AG09309 (cell line): ENCODE results near the gene PTPN22.

Source experiments
- DNase-seq: peaks from one replicate; pipeline ENCODE4 v3.0.0-alpha.2; 2010; ENCODE audit warnings: low read depth
- H3K4me3 ChIP-seq: 2 replicates; pipeline ENCODE4 v1.5.1; 2011; ENCODE audit warnings: mild to moderate bottlenecking, low read depth, low read length, moderate library complexity; ENCODE audit not compliant: control insufficient read depth
- TF ChIP-seq, protein P1 (sequence below): IDR thresholded peaks from 2 replicates; pipeline ENCODE4 v1.5.1; 2011; ENCODE audit warnings: mild to moderate bottlenecking, low read depth, low read length, inconsistent platforms; ENCODE audit not compliant: insufficient read depth, control insufficient read depth; ENCODE audit errors: missing control alignments

PTPN22 gene

DNA sequence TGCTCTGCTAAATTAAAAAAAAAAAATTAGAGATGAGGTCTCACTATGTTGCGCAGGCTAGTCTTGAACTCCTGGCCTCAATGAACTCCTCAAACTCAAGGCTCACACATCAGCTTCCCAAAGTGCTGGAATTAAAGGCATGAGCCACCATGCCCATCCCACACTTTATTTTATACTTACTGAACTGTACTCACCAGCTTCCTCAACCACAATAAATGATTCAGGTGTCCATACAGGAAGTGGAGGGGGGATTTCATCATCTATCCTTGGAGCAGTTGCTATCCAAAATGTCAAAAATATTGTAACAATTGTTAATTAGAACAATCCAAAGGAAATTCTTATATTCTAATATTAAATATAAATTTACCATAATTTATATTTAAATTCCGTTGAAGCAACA, 36.8 kb downstream of the PTPN22 start:
- DNase-seq, result no peak
- no peak overlapping the region for H3K4me3 ChIP-seq
- TF ChIP-seq, protein P1, sequence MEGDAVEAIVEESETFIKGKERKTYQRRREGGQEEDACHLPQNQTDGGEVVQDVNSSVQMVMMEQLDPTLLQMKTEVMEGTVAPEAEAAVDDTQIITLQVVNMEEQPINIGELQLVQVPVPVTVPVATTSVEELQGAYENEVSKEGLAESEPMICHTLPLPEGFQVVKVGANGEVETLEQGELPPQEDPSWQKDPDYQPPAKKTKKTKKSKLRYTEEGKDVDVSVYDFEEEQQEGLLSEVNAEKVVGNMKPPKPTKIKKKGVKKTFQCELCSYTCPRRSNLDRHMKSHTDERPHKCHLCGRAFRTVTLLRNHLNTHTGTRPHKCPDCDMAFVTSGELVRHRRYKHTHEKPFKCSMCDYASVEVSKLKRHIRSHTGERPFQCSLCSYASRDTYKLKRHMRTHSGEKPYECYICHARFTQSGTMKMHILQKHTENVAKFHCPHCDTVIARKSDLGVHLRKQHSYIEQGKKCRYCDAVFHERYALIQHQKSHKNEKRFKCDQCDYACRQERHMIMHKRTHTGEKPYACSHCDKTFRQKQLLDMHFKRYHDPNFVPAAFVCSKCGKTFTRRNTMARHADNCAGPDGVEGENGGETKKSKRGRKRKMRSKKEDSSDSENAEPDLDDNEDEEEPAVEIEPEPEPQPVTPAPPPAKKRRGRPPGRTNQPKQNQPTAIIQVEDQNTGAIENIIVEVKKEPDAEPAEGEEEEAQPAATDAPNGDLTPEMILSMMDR, result no peak

DNA sequence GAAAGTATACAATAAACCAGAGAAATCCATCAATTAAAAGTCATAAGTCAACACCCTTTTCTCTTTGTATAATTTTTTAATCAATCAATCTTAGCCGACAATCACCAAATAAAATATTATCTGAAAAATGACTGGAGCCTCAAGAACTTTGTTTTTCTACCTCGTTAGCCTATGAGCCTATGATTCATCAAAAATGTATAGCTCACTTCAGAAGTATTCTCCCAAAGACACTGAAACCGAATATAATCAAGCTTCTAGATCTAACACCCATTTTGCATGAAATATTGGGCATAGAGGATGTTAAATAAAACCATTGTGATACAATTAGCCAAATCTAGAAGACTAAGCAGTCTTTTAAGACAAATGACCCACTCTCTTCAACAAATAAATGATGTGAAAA, 41.5 kb downstream of the PTPN22 start:
- TF ChIP-seq, protein P1, result no peak
- no peak overlapping the region for H3K4me3 ChIP-seq
- DNase-seq, result no peak

DNA sequence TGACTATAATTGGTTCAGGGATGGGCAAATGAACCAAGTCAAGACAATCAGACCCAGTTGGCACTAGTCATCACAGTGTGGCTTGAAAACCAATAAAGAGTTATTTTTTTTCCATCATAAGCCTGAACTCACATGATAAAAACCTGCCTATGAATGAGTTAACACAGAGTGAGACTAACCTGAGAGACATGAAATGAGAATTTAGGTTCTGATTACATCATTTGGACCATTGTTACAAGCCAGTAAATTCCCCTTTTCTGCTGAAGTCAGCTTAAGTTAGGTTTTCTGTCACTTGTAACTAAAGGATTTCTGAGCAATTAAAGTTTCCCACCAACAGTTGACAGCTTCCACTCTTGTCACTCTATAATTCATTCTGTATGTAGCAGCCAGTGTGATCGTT, 49.6 kb downstream of the PTPN22 start:
- TF ChIP-seq, protein P1, result no peak
- H3K4me3 ChIP-seq, result no peak overlapping the region
- DNase-seq, result no peak

DNA sequence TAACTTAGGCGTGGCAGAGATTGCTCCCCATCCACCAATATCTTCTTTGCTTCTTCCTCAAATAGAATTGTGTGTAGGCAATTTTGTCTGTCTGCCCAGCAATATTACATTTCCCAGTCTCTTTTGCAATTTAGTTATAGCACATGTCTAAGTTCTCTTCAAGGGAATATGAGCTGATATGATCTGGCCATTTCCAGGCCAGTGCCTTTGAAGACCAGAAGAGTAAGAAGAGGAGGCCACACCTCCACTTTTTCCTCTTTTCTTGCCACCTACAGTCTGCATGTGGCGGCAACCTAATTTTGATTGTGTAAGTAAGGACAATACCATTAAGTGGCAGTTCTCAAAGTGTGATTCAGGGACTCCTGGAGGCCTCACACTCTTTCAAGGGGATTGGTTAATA, 52.9 kb downstream of the PTPN22 start:
- DNase-seq, result no peak
- TF ChIP-seq, protein P1, result no peak
- no peak overlapping the region for H3K4me3 ChIP-seq

DNA sequence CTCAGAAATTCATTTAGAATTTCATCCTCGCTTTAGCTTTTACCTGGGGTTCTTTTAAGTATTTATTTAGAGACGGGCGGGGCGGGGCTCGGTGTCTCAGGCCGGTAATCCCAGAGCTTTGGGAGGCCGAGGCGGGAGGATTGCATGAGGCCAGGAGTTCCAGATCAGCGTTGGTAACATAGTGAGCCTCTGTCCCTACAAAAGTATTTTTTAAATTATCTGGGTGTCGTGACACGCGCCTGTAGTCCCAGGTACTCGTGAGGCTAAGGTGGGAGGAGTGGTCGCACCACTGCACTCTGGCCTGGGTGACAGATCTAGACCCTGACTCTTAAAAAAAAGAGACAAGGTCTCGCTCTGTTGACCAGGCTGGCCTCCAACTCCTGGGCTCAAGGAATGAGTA, 58.3 kb downstream of the PTPN22 start:
- TF ChIP-seq, protein P1, result no peak
- H3K4me3 ChIP-seq, result no peak overlapping the region
- DNase-seq, result no peak

DNA sequence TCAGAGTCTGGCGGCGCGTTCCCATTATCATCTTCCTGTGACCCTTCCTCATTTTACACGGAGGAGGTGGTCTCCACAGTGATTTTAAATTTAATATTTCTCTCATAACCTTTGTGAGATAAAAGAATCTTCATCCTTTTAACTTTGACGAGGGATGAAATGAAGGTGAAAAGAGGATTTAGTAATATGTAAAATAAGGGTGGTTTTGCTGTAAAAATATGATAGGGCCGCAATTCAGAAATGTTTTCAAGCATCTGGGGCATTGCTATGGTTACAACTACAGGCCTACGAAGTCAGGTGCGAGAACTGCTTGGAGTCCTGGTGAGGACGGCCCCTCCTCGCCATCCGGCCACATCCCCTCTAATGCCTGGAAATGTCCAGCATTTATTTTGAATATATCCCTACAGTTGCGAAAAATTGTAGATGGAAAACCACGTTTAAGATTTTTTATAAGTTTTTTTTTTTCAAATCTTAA, 58.8 kb downstream of the PTPN22 start:
- TF ChIP-seq, protein P1, result no peak
- H3K4me3 ChIP-seq, result peak overlapping the region; percentile 31
- DNase-seq, result no peak
